ENCODE measurements around the gene METTL16.

- TF ChIP-seq CTCF (IDR thresholded peaks at IDR 0.05 in 8 of 11, conservative IDR thresholded peaks at IDR 0.05 in 3 of 11), result no peak
- no peak for TF ChIP-seq POLR2A (IDR thresholded peaks at IDR 0.05)
Measured at GRCh38 chr17:2386400-2387085, 125.1 kb downstream of the METTL16 start.
